Testis (tissue), 3 donors: ENCODE measurements around the gene EGLN2. TPM values are rescaled to one million over a fixed set of nuclear protein-coding genes. Genes with fewer than 3 reads are reported as not detected.
"Not testable (repeated sequence)": the region's sequence is repeated elsewhere in the genome, so short reads cannot be mapped to it uniquely, and the experiment has no call there.

Experiments
- DNase-seq: peaks from one replicate; pipeline ENCODE4 v3.0.0-alpha.2; 2019
- H3K27ac ChIP-seq, 2 donors: fragments of 200-600 bp; sonication (generic); one replicate each; pipeline ENCODE4 v1.5.1; 2019
- H3K27me3 ChIP-seq: fragments of 200-600 bp; sonication (generic); one replicate; pipeline ENCODE4 v1.5.1; 2019
- H3K36me3 ChIP-seq: fragments of 200-600 bp; sonication (generic); one replicate; pipeline ENCODE4 v1.5.1; 2017; ENCODE audit warnings: low read depth; ENCODE audit errors: missing control alignments
- H3K4me1 ChIP-seq: fragments of 200-600 bp; sonication (generic); one replicate; pipeline ENCODE4 v1.5.1; 2019
- H3K4me3 ChIP-seq, 2 donors: fragments of 200-600 bp; sonication (generic); one replicate each; pipeline ENCODE4 v1.5.1; 2017 to 2019
- H3K9me3 ChIP-seq: fragments of 200-600 bp; sonication (generic); one replicate; pipeline ENCODE4 v1.5.1; 2017
- POLR2A ChIP-seq: fragments of 450-650 bp; IDR thresholded peaks from one replicate; pipeline ENCODE4 v1.6.1; 2017; ENCODE audit warnings: antibody characterized with exemption, mild to moderate bottlenecking, moderate library complexity
- WGBS, 2 donors: methylation state at CpG; one replicate each; pipeline ENCODE4 v1.1.5; 2018; 5-methylcytosine and 5-hydroxymethylcytosine counted together
- intact Hi-C: fragments of 100-400 bp; cut with DNase I; formaldehyde crosslinking; loops from one replicate; pipeline ENCODE4 v1.15.1; 2023; ENCODE audit warnings: low total_unique reads
- polyA plus RNA-seq: library from polyadenylated mRNA; stranded (reverse); fragments of 350-450 nt; fragmentation: Illumina TruSeq; extraction: RNeasy Lipid Tissue Mini Kit (QIAGEN cat#74804); gene quantifications from one replicate; pipeline ENCODE4 v1.2.3, GENCODE V29; 2014; ENCODE audit warnings: low read depth, low replicate concordance; ENCODE audit not compliant: insufficient read depth
- total RNA-seq, 2 donors: library from RNA; depleted of rRNA; stranded (reverse); fragments of >200 nt; gene quantifications; one replicate each; pipeline ENCODE4 v1.2.3, GENCODE V29; 2016
- TF ChIP-seq, protein P1 (sequence below), 3 experiments: fragments of 450-650 bp in 2 of 3; fragments of 200-600 bp in 1 of 3; sonication (generic) in 1 of 3; IDR thresholded peaks; one replicate each; pipeline ENCODE4 v1.5.1; 2016 to 2019; ENCODE audit warnings: antibody characterized with exemption in 3 of 3, mild to moderate bottlenecking in 2 of 3, moderate library complexity in 1 of 3

EGLN2 gene
- total and polyA plus RNA-seq, 3 donors from 2014 or later = 245 to 489 (median 260) TPM

DNA sequence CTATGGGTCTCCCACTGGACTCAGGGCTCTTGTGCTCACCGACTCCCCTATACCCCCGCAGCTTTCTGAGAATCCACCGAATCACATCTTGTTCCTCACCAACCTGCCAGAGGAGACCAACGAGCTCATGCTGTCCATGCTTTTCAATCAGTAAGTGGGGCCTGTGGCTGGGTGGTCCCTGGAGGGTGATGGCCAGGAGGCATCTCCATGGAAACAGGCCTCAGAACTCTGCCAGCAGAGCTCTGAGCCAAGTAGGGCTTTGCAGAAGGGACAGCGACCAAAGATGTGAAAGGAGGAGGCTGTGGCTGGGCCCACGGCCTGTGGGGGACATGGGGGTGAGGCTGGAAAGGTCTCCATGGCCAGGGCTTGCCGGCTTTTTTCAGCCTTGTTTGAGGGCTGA lies 35.5 kb upstream of the EGLN2 start:
- intact Hi-C loops = no loop called here
- no peaks in the 10 kb centered on the region for H3K36me3 ChIP-seq

GRCh38 chr19:40763963-40764362 lies 35.0 kb upstream of the EGLN2 start:
- Histone ChIP-seq H3K27me3 (no peaks in the 10 kb centered on the region), H3K36me3 (no peaks in the 10 kb centered on the region), H3K4me1 (no peaks in the 10 kb centered on the region), H3K27ac (no peak overlapping the region), H3K4me3 (no peak overlapping the region), H3K9me3 (no peaks in the 10 kb centered on the region)
- 85 to 89% methylated on average over 9 to 10 of the region's 10 CpGs for WGBS, 2 donors
- DNase-seq = no peak
- intact Hi-C loops = no loop called here
- TF ChIP-seq POLR2A = no peak
- TF ChIP-seq, protein P1, sequence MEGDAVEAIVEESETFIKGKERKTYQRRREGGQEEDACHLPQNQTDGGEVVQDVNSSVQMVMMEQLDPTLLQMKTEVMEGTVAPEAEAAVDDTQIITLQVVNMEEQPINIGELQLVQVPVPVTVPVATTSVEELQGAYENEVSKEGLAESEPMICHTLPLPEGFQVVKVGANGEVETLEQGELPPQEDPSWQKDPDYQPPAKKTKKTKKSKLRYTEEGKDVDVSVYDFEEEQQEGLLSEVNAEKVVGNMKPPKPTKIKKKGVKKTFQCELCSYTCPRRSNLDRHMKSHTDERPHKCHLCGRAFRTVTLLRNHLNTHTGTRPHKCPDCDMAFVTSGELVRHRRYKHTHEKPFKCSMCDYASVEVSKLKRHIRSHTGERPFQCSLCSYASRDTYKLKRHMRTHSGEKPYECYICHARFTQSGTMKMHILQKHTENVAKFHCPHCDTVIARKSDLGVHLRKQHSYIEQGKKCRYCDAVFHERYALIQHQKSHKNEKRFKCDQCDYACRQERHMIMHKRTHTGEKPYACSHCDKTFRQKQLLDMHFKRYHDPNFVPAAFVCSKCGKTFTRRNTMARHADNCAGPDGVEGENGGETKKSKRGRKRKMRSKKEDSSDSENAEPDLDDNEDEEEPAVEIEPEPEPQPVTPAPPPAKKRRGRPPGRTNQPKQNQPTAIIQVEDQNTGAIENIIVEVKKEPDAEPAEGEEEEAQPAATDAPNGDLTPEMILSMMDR (IDR thresholded peaks at IDR 0.05) = no peak

More for the DNA sequence above, 35.5 kb upstream of the EGLN2 start:
- TF ChIP-seq, protein P1 (IDR thresholded peaks at IDR 0.05) = no peak
- no peak for TF ChIP-seq POLR2A
- DNase-seq = no peak
- Histone ChIP-seq H3K27ac (no peak overlapping the region), H3K9me3 (no peaks in the 10 kb centered on the region), H3K27me3 (no peaks in the 10 kb centered on the region), H3K4me1 (no peaks in the 10 kb centered on the region), H3K4me3 (no peak overlapping the region)
- 92 to 96% methylated on average over 6 to 7 of the region's 7 CpGs for WGBS, 2 donors

DNA sequence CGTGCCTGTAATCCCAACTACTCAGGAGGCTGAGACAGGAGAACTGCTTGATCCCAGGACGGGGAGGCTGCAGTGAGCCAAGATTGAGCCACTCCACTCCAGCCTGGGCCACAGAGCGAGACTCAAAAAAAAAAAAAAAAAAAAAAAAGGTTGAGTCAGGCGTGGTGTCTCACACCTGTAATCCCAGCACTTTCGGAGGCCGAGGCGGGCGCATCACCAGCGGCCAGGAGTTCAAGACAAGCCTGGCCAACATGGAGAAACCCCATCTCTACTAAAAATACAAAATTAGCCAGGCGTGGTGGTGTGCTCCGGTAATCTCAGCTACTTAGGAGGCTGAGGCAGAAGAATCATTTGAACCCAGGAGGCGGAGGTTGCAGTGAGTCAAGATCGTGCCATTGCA lies 32.6 kb upstream of the EGLN2 start:
- DNase-seq, H3K27me3 ChIP-seq, H3K9me3 ChIP-seq, H3K27ac ChIP-seq, H3K4me3 ChIP-seq, H3K4me1 ChIP-seq, H3K36me3 ChIP-seq, intact Hi-C loops: not testable (repeated sequence)
- 93 to 96% methylated on average over 13 of the region's 13 CpGs for WGBS, 2 donors

- H3K27ac ChIP-seq = no peak overlapping the region
- no peak overlapping the region for H3K4me3 ChIP-seq
- no peaks in the 10 kb centered on the region for H3K27me3 ChIP-seq
- no peak for DNase-seq
- no peaks in the 10 kb centered on the region for H3K36me3 ChIP-seq
- WGBS, 2 donors = 75 to 78% methylated on average over 5 of the region's 5 CpGs
- intact Hi-C loops = no loop called here
- no peak for TF ChIP-seq POLR2A
- TF ChIP-seq, protein P1 (IDR thresholded peaks at IDR 0.05) = no peak
- H3K9me3 ChIP-seq = no peaks in the 10 kb centered on the region
- H3K4me1 ChIP-seq = no peaks in the 10 kb centered on the region
These were observed 30.1 kb upstream of the EGLN2 start for GRCh38 chr19:40768869-40769268.

DNA sequence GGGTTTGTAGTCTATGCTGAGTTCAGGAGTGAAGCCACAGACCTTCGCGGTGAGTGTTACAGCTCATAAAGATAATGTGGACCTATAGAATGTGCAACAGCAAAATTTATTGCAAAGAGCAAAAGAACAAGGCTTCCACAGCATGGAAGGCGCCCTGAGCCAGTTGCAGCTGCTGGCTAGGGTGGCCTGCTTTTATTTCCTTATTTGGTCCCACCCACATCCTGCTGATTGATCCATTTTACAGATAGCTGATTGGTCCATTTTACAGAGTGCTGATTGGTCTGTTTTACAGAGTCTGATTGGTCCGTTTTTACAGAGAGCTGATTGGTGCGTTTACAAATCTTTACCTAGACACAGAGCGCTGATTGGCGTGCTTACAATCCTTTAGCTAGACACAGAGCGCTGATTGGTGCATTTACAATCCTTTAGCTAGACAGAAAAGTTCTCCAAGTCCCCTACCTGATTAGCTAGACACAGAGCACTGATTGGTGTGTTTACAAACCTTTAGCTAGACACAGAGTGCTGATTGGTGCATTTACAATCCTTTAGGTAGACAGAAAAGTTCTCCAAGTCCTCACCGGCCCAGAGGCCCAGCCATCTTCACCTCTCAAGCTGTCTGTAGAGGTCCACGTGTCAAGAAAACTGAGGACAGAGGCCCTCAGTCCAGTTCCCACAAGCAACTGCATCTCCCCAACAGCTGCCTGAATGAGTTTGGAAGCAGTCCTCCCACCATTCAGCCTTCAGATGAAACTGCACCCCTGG lies 27.7 kb upstream of the EGLN2 start:
- H3K4me3 ChIP-seq, intact Hi-C loops, H3K27ac ChIP-seq, H3K4me1 ChIP-seq, H3K27me3 ChIP-seq, H3K36me3 ChIP-seq, H3K9me3 ChIP-seq: not testable (repeated sequence)
- 91 to 92% methylated on average over 10 of the region's 10 CpGs for WGBS, 2 donors
- DNase-seq = peak; percentile 45
